Hematopoietic multipotent progenitor cell treated with erythropoietin and hydrocortisone succinate and interleukin-3 and kit ligand, for 8 days (in vitro differentiated cells): ENCODE measurements around the gene APOC3.
A peak's percentile ranks its signal among the peaks of the same experiment; 100 is the strongest.

Experiments used
- DNase-seq: peaks from one replicate; pipeline ENCODE4 v3.0.0-alpha.2; 2015

APOC3 gene

DNA sequence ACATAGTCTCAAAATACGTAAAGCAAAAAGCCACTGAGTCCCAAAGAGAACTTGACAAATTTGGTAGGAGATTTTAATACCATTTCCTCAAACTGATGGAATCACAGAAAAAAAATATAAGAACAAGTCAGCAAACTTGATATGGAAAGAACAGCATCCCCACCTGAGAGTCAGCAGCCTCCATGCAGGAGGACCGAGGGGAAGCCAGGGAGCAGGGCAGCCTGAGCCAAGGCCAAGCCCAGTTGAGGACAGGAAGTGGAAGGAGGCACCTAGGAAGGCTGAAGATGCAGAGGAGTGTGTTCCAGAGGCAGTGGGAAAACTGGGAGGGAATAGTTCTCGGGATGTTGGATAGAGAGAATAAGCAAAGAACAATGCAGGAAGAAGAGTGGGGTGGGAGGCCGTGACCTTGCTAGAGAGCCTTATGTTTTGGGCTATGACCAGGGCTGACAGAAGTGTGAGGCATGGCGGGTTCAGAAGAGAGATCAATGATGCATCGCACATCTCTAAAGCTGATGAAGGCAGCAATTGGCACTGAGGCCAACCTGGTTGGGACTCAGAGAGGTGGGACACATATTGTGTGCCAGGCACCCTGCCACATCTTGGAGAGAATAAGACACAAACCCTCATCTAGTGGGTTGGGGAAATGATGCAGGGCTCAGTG is 22.0 kb upstream of the APOC3 start:
- no peak for DNase-seq

DNA sequence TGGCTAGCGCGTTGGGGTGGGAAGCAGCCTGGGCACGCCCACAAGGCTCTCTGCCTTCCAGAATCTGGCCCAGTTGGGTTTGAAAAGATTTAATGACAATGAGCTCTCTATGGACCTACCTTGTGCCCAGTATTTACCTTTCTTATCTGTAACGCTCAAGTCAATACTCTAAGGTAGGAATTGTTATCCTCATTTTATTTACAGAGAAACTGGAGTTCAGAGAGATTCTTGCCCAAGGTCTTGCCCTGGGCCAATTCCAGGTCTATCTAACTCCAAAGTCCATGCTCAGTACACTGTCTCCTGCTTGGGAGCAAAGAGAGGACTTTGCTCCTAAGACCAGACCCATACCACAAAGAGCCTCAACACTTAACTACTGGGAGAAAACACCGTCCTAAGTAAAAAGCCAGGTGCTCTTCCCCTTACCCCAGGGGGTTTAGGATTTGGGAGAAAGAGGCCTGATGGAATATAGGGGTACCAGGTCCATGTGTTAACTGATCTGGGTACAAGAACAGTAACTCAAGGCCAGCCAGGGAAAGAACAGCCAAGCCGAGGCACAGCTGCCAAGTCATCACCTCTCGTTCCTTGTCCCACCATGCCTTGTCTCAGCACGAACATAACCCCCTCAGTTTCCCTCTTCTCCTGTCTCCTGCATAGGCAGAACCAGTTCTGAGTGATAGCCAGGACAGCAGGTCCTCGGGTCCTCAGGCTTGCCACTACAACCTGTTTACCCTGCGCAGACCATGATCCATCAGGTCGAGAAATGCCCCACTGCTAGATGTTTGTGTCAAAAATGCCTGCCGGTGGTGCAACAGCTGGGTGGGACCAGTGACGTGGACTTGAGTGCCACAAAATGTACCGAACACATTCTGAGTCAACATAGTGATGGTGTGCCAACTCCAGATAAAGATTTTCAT is 21.2 kb upstream of the APOC3 start:
- no peak for DNase-seq

- DNase-seq, result no peak
Measured at GRCh38 chr11:116811194-116811593, 18.5 kb upstream of the APOC3 start.

- no peak for DNase-seq
Measured at GRCh38 chr11:116812109-116812508, 17.6 kb upstream of the APOC3 start.

DNA sequence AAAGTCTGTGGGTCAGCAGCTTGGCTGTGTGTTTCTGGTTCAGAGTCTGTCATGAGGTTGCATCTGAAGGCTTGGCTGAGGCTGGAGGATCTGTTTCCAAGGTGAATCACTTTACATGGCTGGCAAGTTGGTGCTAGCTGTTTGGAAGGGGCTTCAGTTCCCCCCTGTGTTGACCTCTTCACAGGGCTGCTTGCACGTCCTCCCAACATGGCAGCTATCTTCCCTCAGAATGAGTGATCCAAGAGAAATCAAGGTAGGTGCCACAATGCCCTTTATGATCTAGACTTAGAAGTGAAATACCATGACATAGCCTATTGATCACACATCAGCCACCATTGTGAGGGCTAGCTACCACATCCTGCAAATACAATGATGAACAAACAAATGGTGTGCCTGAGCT is 16.5 kb upstream of the APOC3 start:
- DNase-seq, result no peak

GRCh38 chr11:116813781-116814471 is 15.8 kb upstream of the APOC3 start:
- DNase-seq, result peak; percentile 33

DNA sequence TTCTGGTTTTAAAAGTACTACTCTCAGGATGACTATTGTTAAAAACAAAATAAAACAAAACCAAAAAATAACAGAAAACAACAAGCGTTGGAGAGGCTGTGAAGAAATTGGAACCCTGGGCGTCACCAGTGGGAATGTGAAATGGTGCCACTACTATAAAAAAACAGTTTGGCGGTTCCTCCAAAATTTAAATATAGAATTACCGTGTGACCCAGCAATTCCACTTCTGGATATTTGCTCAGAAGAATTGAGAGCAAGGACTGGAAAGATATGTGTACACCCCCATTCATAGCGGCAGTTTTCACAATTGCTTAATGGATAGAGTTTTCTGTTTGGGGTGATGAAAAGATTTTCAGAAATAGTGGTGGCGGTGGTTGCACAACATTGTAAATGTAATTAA is 15.2 kb upstream of the APOC3 start:
- DNase-seq, result no peak

DNA sequence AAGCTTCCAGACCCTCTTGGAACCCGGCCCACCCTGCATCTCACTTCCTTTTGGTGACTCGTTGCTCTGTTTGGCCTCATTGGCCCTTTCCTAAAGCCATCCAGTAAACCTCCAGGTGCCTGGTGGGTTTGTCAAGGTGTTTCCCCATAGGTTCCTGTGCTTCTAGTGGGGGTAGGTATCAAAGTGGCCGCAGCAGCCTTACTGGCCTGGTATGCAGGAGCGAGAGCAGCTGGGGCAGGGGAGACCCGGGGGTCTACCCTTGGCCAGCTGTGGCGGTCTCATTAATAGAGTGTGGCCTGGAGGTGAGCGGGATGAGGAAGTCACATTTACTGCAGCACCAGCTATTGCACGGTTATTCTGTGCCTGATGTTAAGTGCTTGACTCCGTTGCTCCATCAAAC is 10.7 kb upstream of the APOC3 start:
- no peak for DNase-seq

- no peak for DNase-seq
Measured at GRCh38 chr11:116821050-116821918, 8.4 kb upstream of the APOC3 start.

- no peak for DNase-seq
Measured at GRCh38 chr11:116822575-116822974, 7.1 kb upstream of the APOC3 start.

DNA sequence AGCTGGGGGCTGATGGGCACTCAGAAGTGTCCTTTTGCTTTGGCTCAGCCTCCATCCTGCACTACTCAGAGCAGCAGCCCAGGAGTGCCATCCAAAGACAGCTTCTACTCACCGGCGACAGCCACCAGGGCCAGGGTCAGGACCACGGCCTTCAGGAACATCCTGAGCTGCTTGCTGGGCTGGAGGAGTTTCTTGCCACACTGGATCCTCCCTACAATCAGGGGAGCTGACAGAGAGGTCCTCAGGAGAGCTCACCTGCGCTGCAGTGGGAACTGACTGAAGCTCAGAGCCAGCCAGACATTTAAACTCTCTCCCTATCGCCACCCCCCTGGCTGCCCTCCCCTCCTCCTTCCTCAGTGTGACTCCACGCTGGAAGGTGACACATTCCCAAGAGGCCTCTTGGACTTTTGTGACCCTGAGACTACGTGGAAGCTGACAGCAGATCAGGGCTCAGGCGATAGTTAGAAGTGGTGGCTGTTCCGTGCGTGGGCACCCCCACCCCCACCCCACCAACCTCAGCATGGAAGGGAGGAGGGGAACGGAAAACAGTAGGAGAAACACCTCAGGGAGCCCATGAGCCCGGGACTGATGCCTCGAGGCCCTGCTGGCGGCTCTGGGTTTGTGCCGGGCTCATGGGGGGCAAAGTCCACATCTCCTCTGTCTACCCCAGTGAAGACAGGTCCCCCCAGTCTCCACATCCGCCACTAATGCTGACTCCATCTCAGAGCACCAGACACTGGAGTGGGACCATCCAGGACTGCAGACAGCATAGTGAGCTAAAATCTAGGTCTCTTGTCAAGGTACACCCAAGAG is 6.5 kb upstream of the APOC3 start, which contains the start of gene APOA4:
APOA4 (minus strand) TSS at position 274 of the 813 bp plus-strand sequence; CDS start at position 161, 113 bp downstream.
- DNase-seq, result no peak

DNA sequence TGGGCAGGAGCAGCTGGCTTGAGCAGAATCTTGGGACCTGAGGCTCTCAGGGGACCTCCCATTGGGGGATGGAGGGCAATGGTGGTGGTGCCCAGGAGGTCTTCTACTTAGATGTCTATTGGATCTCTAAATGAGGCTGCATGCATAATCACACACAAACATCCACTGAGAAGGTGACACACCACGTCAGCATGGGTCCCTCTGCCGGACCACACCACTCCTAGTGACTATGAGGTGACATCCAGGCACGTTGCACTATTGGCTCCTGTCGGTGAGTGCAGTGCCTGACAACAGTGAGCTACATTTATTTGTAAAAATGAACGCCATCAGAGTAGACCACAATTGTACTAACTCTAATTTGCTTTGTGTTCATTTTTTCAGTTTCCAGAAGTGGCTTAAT is 4.3 kb upstream of the APOC3 start:
- DNase-seq, result no peak

DNA sequence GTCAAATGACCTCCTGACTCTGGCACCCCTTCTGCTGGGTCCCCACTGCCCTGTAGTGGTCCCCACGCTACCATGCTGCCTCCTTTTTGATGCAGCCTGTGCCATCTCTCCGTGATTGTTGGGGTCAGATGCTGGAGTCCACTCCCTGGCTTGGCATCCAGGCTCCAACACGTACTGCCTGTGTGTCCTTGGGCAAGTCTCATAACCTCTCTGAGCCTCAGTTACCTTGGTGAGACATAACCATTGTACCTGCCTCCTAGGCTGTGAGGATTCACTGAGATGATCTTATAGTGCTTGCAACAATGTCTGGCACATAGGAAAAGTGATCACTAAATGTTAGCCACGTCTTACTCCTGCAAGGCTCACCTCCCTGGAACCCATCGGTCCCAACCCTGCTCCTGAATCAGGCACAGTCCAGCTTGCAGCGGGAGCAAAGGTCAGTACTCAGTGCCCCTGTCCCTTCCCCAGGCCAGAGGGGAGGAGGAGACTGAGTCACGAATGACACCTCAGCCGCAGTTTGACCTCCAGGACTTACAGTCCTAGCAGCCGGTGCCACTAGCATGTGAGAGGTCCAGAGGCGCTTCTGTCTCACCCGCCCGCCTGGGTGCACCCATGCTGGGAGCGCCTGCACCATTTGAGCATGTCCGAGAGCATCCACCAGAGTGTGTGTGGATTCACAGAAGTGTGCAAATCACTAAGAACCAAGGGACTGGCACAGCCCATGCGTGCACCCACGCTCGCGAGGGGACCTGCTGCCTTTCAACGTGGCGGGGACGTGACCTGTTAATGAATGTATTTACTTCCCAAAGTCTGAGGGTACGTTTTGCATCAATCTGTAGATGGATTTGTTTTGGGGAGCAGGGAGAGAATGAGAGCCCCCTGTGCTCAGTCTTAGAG is 3.6 kb upstream of the APOC3 start:
- no peak for DNase-seq

DNA sequence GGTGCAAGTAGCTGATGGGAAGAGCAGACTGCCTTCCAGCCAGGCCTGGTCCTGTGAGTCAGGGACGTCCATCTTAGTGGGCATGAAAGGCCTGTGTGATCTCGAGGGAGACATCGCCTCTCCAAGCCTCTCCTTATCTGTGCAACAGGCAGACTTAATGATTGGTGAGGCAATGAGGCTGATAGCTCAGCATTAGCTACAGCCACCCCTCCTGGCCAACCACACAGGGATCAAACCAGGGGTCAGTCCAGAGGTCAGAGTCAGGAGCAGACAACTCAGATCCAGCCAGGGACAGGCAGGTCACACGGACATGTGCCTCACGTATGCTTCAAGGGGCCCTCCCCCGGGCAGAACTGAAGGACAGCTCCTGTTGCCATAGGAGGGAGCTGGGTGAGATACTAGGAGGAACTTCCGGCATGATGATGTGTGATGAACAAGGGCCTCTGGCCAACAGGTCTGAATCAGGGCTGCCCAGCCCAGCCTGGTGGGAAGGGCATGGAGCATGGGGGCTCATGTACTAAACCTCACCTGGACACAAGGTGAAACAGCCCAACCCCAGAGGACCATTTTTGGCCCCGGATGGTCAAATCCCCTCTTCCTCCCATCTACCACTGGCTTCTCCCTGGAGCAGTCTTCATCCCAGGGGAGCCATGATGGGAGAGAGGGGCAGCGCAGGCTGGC is 2.8 kb upstream of the APOC3 start:
- no peak for DNase-seq

DNA sequence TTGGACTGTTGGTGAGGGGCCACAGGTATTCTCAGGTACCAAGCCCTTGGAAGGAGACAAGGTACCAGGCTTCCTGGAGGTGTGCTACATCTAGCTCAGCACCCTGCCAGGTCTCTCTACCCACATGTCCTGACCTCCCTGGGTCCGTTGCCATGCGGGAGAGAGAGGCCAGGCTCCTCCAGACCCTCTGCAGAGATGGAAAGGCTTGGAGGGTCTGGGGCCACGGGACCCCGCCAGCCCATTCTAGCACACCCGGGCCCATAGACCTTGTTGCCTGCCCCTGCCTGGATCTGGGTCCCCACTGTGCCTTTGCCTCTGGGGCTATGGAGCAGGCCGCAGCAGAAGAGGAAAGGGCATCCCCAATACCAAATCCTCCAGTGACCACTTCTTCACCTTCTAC is 2.2 kb upstream of the APOC3 start:
- no peak for DNase-seq

GRCh38 chr11:116828632-116829524 is 829 bp upstream of the APOC3 start:
- peak; percentile 24 for DNase-seq

- DNase-seq, result no peak
Measured at GRCh38 chr11:116830184-116830912, 641 bp downstream of the APOC3 start.

DNA sequence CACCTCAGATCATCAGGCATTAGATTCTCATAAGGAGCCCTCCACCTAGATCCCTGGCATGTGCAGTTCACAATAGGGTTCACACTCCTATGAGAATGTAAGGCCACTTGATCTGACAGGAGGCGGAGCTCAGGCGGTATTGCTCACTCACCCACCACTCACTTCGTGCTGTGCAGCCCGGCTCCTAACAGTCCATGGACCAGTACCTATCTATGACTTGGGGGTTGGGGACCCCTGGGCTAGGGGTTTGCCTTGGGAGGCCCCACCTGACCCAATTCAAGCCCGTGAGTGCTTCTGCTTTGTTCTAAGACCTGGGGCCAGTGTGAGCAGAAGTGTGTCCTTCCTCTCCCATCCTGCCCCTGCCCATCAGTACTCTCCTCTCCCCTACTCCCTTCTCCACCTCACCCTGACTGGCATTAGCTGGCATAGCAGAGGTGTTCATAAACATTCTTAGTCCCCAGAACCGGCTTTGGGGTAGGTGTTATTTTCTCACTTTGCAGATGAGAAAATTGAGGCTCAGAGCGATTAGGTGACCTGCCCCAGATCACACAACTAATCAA is 2.2 kb downstream of the APOC3 start:
- no peak for DNase-seq
